WI38 (cell line): ENCODE data around the gene MUC4.

Experiments
- H3K4me3 ChIP-seq: 2 replicates; pipeline ENCODE4 v1.5.1; 2011; ENCODE audit warnings: low read depth, mild to moderate bottlenecking, control low read depth, low read length
- TF ChIP-seq, protein P1 (sequence below): IDR thresholded peaks from 2 replicates; pipeline ENCODE4 v1.5.1; 2012; ENCODE audit warnings: low read depth, mild to moderate bottlenecking, control low read depth, low read length

MUC4 gene

DNA sequence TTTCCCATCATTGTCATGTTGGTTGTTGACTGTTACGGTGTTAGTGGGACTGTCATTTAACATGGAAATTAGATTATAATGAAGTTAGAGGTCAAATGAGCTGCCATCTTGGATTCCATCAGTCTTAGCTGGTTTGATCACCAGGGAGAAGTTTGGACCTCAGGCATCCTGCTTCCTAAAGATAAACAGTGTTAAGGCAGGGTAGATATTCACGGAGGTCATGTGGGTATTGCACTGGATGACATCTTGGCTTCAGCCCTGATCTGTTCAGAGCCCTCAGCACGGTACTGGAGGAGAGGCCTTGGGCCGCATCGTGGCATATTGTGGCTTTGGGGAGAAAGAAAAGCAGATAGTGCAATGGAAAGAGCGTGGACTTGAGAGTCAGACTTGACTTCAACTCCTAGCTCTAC lies 102.0 kb downstream of the MUC4 start:
- no peak overlapping the region for H3K4me3 ChIP-seq
- TF ChIP-seq, protein P1, sequence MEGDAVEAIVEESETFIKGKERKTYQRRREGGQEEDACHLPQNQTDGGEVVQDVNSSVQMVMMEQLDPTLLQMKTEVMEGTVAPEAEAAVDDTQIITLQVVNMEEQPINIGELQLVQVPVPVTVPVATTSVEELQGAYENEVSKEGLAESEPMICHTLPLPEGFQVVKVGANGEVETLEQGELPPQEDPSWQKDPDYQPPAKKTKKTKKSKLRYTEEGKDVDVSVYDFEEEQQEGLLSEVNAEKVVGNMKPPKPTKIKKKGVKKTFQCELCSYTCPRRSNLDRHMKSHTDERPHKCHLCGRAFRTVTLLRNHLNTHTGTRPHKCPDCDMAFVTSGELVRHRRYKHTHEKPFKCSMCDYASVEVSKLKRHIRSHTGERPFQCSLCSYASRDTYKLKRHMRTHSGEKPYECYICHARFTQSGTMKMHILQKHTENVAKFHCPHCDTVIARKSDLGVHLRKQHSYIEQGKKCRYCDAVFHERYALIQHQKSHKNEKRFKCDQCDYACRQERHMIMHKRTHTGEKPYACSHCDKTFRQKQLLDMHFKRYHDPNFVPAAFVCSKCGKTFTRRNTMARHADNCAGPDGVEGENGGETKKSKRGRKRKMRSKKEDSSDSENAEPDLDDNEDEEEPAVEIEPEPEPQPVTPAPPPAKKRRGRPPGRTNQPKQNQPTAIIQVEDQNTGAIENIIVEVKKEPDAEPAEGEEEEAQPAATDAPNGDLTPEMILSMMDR = no peak

DNA sequence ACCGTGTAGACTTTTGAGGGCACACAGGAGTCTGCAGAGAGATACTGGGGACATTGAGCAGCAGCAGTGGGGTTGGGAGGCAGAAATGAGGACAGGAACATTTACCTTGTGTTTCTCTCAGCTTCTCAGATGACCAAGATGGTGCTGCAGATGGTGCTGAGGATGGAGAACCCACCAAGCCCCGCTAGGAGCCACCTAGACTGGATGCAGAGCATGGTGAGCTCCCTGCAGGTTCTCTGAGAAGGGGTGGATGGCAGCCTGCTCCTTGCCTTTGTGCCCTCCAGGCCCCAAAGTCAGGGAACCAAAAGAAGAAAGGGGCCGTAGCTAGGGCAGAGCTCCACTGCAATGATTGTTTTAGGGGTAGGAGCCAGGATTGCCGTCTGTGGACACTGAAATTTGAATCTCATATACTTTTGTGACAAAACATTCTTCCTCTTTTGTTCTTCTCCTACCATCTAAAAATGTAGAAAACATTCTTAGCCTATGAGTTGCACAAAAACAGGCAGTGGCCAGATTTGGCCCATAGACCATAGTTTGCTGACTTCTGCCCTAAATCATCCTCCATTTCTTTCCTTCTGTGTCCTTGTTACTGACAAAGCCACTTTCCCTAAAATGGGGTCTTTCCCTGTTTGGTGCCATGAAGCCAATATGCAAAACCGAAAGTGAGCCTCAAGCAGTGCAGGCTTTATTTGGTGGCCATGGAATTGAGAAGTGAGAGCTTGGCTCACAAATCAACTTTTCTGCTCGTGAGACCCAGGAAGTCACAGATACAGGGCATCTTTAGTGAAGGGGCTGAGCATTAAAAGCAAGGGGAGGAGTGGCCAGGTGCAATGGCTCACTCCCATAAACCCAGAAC lies 102.9 kb downstream of the MUC4 start:
- TF ChIP-seq, protein P1 = no peak
- H3K4me3 ChIP-seq = no peak overlapping the region

DNA sequence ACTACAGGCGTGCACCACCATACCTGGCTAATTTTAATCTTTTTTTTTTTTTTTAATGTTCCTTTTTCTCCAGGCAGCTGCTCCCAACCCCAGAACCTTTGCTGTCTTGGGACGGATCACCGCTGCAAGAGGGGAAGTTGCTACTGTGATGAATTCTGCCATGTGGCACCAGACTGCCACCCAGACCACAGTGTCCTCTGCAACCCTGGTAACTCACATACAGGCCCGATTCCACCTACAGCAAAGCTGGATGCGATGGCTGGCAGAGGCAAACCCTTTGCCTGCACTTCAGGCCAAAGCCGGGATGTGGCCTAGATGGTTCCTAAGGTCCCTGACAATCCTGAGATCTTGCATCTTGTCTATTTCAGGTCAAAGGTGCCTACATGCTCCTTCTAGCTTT lies 103.7 kb downstream of the MUC4 start:
- TF ChIP-seq, protein P1 = no peak
- no peak overlapping the region for H3K4me3 ChIP-seq

DNA sequence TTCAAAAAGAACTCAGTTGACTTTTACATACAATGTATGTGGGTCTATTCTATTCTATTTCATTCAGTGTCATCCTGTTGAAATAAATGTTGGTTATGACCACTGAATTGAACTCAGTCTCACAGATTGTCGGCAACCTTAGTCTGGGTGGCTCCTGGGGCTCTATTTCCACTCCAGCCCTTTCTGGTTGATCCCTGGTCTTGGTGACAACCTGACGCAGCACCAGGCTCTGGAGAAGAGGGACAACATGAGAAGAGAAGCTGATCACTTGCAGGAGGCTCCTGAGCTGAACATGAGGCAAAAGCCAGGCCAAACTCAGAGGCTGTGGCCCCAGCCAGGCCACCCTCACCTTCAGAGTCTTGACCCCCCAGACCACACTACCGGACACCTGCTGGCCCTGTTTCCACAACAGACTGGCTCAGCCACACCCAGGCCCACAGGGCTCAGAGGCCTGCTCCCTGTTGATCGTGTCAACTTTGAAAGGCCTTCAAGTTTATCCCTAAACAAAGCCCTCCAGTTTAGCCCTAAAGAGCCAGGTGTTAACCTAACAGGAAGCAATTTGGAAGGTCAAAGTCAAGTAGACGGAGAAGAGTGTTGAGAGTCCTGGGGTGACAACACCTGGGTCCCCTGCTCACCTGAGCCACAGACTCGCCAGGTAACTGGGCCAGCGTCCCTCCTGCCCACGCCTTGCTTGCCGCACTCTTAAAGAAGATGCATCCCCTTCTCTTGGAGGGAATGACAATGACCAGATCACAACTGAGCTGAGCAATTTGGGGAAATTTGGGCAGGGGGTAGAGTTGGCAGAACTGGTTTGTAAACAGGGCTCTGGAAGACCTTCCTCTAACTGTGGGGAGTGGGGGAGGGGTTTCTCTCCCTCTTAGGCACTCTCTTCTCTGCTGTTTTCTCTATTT lies 106.4 kb downstream of the MUC4 start:
- TF ChIP-seq, protein P1 = no peak
- no peak overlapping the region for H3K4me3 ChIP-seq

DNA sequence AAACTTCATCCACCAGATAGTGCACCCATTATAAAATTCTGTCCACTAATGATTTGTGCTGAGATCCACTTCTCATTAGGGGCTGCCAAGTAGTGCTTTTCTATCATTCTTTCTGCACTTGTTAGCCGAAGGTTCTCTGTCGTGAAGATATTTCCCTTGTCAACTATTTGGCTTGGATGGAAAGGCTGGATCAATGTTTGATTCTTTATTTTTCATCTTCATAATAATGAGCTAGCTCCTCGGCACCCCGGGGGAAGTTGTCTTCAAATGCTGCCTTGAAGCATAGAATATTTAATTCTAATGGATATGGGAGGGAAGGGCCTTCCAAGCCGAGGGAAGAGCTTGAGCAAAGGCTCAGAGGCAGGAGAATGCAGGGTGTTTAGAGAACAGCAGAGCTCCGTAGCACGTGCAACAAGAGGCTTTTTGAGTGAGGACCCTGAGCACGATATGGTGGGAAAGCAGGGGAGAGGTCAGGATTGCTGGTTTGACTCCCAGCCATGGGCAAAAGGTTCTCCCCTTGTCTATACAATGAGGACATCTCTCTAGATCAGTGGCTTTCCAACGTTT lies 107.2 kb downstream of the MUC4 start:
- TF ChIP-seq, protein P1 = no peak
- H3K4me3 ChIP-seq = no peak overlapping the region

DNA sequence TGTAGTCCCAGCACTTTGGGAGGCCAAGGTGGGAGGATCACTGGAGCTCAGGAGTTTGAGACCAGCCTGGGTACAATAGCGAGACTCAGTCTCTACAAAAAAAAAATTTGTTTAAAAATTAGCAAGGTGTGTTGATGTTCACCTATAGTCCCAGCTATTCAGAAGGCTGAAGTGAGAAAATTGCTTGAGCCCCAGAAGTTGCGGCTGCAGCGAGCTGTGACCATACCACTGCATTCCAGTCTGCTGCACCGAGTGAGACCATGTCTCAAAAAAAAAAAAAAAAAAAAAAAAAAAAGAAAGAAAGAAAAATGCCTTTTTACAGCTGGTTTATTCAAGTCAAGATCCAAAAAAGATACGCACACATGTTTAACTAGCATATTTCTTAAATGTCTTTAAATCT lies 108.0 kb downstream of the MUC4 start:
- H3K4me3 ChIP-seq = no peak overlapping the region
- TF ChIP-seq, protein P1 = no peak
